ENCODE measurements around the gene MPP3. TPM values are rescaled to one million over a fixed set of nuclear protein-coding genes. Genes with fewer than 3 reads are reported as not detected.

The MPP3 gene
- total and polyA plus RNA-seq, 9 of the 15 experiments (the other 6 are each of a cell fraction or from before 2014, with no cell fraction given): 0.41 to 10.4 (median 4.5) TPM

- TF ChIP-seq KAT2B (IDR thresholded peaks at IDR 0.05; ENCODE audit: low read depth, low read length) (no peak), GATAD2B (IDR thresholded peaks at IDR 0.05; ENCODE audit: borderline replicate concordance) (no peak)
Observed at GRCh38 chr17:43779145-43780125, 53.5 kb downstream of the MPP3 start (continued).

- peak within 1 kb of the TSS; percentile 71 to 95; a peak in 3 of 4 replicates for H3K9ac ChIP-seq (ENCODE audit: insufficient read depth in 1 of 2, low read depth in 2 of 2, low read length in 2 of 2)
- H3K27me3 ChIP-seq (ENCODE audit: control insufficient read depth in 2 of 2, insufficient read depth in 2 of 2, low read length in 2 of 2): peaks cover 27 to 37% of the 10 kb centered on the region in 2 experiments
- H3K4me2 ChIP-seq (ENCODE audit: insufficient read depth, low read length): peak within 1 kb of the TSS; percentile 84
- in situ Hi-C loops (cut with MboI): no loop called here
- POLR2A ChIA-PET: interaction anchor here (0.7 to 0.9 kb wide), 3 partner anchors 9 to 68 kb away, joined by 3 to 4 read pairs (median 4); no protein-coding TSS in a partner anchor
- no peaks in the 10 kb centered on the region for H3K79me2 ChIP-seq (ENCODE audit: control insufficient read depth, insufficient read depth, low read length)
- peaks cover 3% of the 10 kb centered on the region for H3K9me1 ChIP-seq (ENCODE audit: control insufficient read depth, insufficient read depth, low read length)
- H3K36me3 ChIP-seq (ENCODE audit: control insufficient read depth, insufficient read depth, low read length): peaks cover 16% of the 10 kb centered on the region; the same call in 1 of the 3 replicates
- BruUV-seq (replicated peaks): no TSS peak
- DNase-seq (ENCODE audit: extremely low read depth in 1 of 4, low spot score in 3 of 4): peak; percentile 80 to 95 (median 94)
- peak within 1 kb of the TSS; percentile 96 for H2AFZ ChIP-seq (ENCODE audit: low read depth, low read length)
- FAIRE-seq: peak; percentile 66
- no peaks in the 10 kb centered on the region for H4K20me1 ChIP-seq (replicated peaks; ENCODE audit: control insufficient read depth, insufficient read depth, low read length)
- peaks cover 7 to 20% of the 10 kb centered on the region in 2 experiments; a peak in 4 of 5 replicates for H3K4me1 ChIP-seq (replicated peaks in 1 of 2; ENCODE audit: control insufficient read depth in 2 of 2, insufficient read depth in 2 of 2, low read length in 2 of 2)
- CTCF ChIA-PET (ENCODE audit: low intra/inter-chr PET ratio): interaction anchor here (0.7 to 1.3 kb wide), 2 partner anchors 68 to 261 kb away, joined by 4 to 5 read pairs; no protein-coding TSS in a partner anchor
- H3K9me3 ChIP-seq (replicated peaks; ENCODE audit: control insufficient read depth, insufficient read depth, low read depth, low read length): no peaks in the 10 kb centered on the region
- peak; percentile 99 for ATAC-seq
- 1% methylated on average over 34 of the region's 100 CpGs for WGBS (ENCODE audit: insufficient coverage, low coverage, missing lambda C conversion rate)
- intact Hi-C loops (cut with micrococcal nuclease): loop anchor here (2.0 kb wide), 1 partner anchor 68 kb away; the partner anchor contains the start of gene CD300LG
- H3K27ac ChIP-seq (ENCODE audit: extremely low read depth, low read depth, low read length): peak within 1 kb of the TSS; percentile 73; the same call in 2 of the 3 replicates
- H3K4me3 ChIP-seq: peak within 1 kb of the TSS; percentile 73
- TF ChIP-seq NR2F6 (CRISPR knock-in tag; IDR thresholded peaks at IDR 0.05) (no peak), NCOA4 (IDR thresholded peaks at IDR 0.05; ENCODE audit: partially characterized antibody) (no peak), C11orf30 (IDR thresholded peaks at IDR 0.05; ENCODE audit: low read depth) (no peak), GTF2E2 (tag; IDR thresholded peaks at IDR 0.05) (peak; percentile 40; the same call in 1 of the 2 replicates), ZNF124 (CRISPR knock-in tag; IDR thresholded peaks at IDR 0.05) (no peak), ZNF77 (CRISPR knock-in tag; IDR thresholded peaks at IDR 0.05) (no peak), PURB (CRISPR knock-in tag; IDR thresholded peaks at IDR 0.05; ENCODE audit: low read depth) (no peak), SMAD4 (CRISPR knock-in tag; conservative IDR thresholded peaks at IDR 0.05) (peak; percentile 16; the same call in 1 of the 2 replicates), ID3 (CRISPR knock-in tag; IDR thresholded peaks at IDR 0.05) (no peak), ID3 (tag; IDR thresholded peaks at IDR 0.05) (no peak), TBL1XR1 (IDR thresholded peaks at IDR 0.05; ENCODE audit: low read length in 2 of 2) (no peak), RBFOX2 (IDR thresholded peaks at IDR 0.05; ENCODE audit: low read depth, low read length) (peak; percentile 85), HNRNPK (IDR thresholded peaks at IDR 0.05; ENCODE audit: low read depth, low read length, poor library complexity, severe bottlenecking) (no peak), ZNF696 (CRISPR knock-in tag; conservative IDR thresholded peaks at IDR 0.05) (no peak), IRF2 (CRISPR knock-in tag; IDR thresholded peaks at IDR 0.05) (no peak), ZNF347 (CRISPR knock-in tag; IDR thresholded peaks at IDR 0.05; ENCODE audit: low read depth) (no peak), SOX6 (IDR thresholded peaks at IDR 0.05) (no peak), TCF7L2 (IDR thresholded peaks at IDR 0.05; ENCODE audit: low read depth, low read length) (no peak)
Observed at GRCh38 chr17:43778337-43779144, 54.4 kb downstream of the MPP3 start, which contains the start of gene DUSP3. DUSP3 (minus strand) TSS chr17:43778977; CDS start chr17:43778924, 53 bp downstream.

Measured in K562 (cell line).